HG02759 (cell line): ENCODE results near the gene UPK2.
"Not testable (repeated sequence)": the region's sequence is repeated elsewhere in the genome, so short reads cannot be mapped to it uniquely, and the experiment has no call there.

Source experiments
- ATAC-seq: cut with Tn5 transposase; IDR thresholded peaks from one replicate; pipeline ENCODE4 v1.9.1; 2021; ENCODE audit warnings: mild to moderate bottlenecking, moderate library complexity; ENCODE audit not compliant: unreplicated experiment

UPK2 gene

GRCh38 chr11:118938491-118939403 lies 17.4 kb upstream of the UPK2 start:
- ATAC-seq = no peak

- no peak for ATAC-seq
Observed at GRCh38 chr11:118939404-118939915, 16.6 kb upstream of the UPK2 start.

GRCh38 chr11:118939953-118940598 lies 16.0 kb upstream of the UPK2 start:
- no peak for ATAC-seq

GRCh38 chr11:118947091-118947490 lies 9.0 kb upstream of the UPK2 start:
- no peak for ATAC-seq

GRCh38 chr11:118948000-118948399 lies 8.1 kb upstream of the UPK2 start:
- ATAC-seq = no peak

- ATAC-seq = no peak
Observed at GRCh38 chr11:118953265-118953664, 2.8 kb upstream of the UPK2 start.

- ATAC-seq = not testable (repeated sequence)
Observed at GRCh38 chr11:118953976-118954375, 2.1 kb upstream of the UPK2 start.

GRCh38 chr11:118956847-118957469 lies 860 bp downstream of the UPK2 start:
- ATAC-seq = no peak

- no peak for ATAC-seq
Observed at GRCh38 chr11:118957549-118957948, 1.5 kb downstream of the UPK2 start.

- ATAC-seq = no peak
Observed at GRCh38 chr11:118957968-118958367, 1.9 kb downstream of the UPK2 start.

GRCh38 chr11:118958577-118958976 lies 2.5 kb downstream of the UPK2 start:
- ATAC-seq = no peak

- no peak for ATAC-seq
Observed at GRCh38 chr11:118961189-118961588, 5.1 kb downstream of the UPK2 start.

GRCh38 chr11:118961591-118961990 lies 5.5 kb downstream of the UPK2 start:
- no peak for ATAC-seq

- not testable (repeated sequence) for ATAC-seq
Observed at GRCh38 chr11:118969508-118969907, 13.4 kb downstream of the UPK2 start.

- no peak for ATAC-seq
Observed at GRCh38 chr11:118971646-118972045, 15.5 kb downstream of the UPK2 start, which contains the start of gene FOXR1. TSS of gene FOXR1 (plus strand) at chr11:118971761. CDS start at chr11:118971932, 171 bp downstream.

GRCh38 chr11:118973985-118974384 lies 17.9 kb downstream of the UPK2 start:
- no peak for ATAC-seq

GRCh38 chr11:118975771-118976709 lies 19.9 kb downstream of the UPK2 start:
- no peak for ATAC-seq

GRCh38 chr11:118979434-118979833 lies 23.3 kb downstream of the UPK2 start:
- ATAC-seq = no peak

GRCh38 chr11:118980191-118980881 lies 24.2 kb downstream of the UPK2 start:
- no peak for ATAC-seq

GRCh38 chr11:118984337-118984736 lies 28.2 kb downstream of the UPK2 start:
- not testable (repeated sequence) for ATAC-seq
